ENCODE results near the gene RPL18A.
A peak's percentile ranks its signal among the peaks of the same experiment; 100 is the strongest.

Gene RPL18A

DNA sequence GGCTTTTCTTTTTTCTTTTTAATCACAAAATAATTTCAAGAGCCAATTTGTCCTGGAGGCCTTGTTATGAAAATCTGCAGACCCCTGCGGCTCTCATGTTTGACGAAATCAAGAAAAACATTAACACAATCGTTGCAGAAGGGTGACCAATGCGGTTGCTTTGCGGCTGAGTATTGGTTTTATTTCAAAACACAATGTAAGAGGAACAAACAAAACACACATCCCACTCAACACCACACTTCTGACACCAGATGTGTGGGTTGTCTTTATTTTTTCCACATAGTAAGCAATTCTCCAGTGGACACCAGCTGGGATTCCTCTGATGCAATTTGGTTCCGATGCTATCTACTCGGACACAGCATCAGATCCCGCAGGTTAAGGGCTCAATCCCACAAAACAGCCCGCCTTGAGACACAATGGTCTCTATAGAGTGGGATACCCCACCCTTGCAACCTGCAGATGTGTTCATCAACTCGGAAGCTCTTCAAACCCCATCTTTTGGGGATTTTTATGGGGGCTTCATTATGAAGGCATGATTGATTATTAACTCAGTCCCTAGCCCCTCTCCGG, 51.2 kb downstream of the RPL18A start:
- DNase-seq (ENCODE audit: low read depth, low spot score), result peak; percentile 0
- TF ChIP-seq, protein P1, sequence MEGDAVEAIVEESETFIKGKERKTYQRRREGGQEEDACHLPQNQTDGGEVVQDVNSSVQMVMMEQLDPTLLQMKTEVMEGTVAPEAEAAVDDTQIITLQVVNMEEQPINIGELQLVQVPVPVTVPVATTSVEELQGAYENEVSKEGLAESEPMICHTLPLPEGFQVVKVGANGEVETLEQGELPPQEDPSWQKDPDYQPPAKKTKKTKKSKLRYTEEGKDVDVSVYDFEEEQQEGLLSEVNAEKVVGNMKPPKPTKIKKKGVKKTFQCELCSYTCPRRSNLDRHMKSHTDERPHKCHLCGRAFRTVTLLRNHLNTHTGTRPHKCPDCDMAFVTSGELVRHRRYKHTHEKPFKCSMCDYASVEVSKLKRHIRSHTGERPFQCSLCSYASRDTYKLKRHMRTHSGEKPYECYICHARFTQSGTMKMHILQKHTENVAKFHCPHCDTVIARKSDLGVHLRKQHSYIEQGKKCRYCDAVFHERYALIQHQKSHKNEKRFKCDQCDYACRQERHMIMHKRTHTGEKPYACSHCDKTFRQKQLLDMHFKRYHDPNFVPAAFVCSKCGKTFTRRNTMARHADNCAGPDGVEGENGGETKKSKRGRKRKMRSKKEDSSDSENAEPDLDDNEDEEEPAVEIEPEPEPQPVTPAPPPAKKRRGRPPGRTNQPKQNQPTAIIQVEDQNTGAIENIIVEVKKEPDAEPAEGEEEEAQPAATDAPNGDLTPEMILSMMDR (IDR thresholded peaks at IDR 0.05; ENCODE audit: low read depth, low read length), result no peak
- no peak overlapping the region for H3K4me3 ChIP-seq (ENCODE audit: low read depth, low read length)
- in situ Hi-C loops (cut with HindIII; ENCODE audit: low sequenced_read_pairs), result no loop called here
